Measurements from ENCODE around the gene SBF2.

- TF ChIP-seq CTCF (IDR thresholded peaks at IDR 0.05) (no peak), POLR2AphosphoS5 (IDR thresholded peaks at IDR 0.05) (no peak), POLR2A (IDR thresholded peaks at IDR 0.05) (no peak)
Observed at GRCh38 chr11:9992306-9992705, 301.7 kb downstream of the SBF2 start.
